Activated T-helper 9 cell treated with anti-CD3 and anti-CD28 coated beads, Interleukin-2, amount 50 U/mL, for 16 hours (primary cell): ENCODE measurements around the gene EPB42.
"Not testable (repeated sequence)": the region's sequence is repeated elsewhere in the genome, so short reads cannot be mapped to it uniquely, and the experiment has no call there.

Source experiments
- DNase-seq: peaks from one replicate; pipeline ENCODE4 v3.0.0-alpha.2; 2020; ENCODE audit warnings: low read depth

The EPB42 gene

GRCh38 chr15:43241100-43241499 is 20.3 kb upstream of the EPB42 start:
- DNase-seq = no peak

- no peak for DNase-seq
Observed at GRCh38 chr15:43239732-43240491, 19.1 kb upstream of the EPB42 start.

- no peak for DNase-seq
Observed at GRCh38 chr15:43238671-43239131, 17.9 kb upstream of the EPB42 start.

- no peak for DNase-seq
Observed at GRCh38 chr15:43237842-43238470, 17.1 kb upstream of the EPB42 start.

- DNase-seq = no peak
Observed at GRCh38 chr15:43235536-43235935, 14.7 kb upstream of the EPB42 start.

- DNase-seq = no peak
Observed at GRCh38 chr15:43232289-43232874, 11.6 kb upstream of the EPB42 start.

GRCh38 chr15:43230640-43231115 is 9.9 kb upstream of the EPB42 start:
- no peak for DNase-seq

- no peak for DNase-seq
Observed at GRCh38 chr15:43229977-43230376, 9.2 kb upstream of the EPB42 start.

GRCh38 chr15:43226436-43227305 is 5.9 kb upstream of the EPB42 start:
- no peak for DNase-seq

GRCh38 chr15:43225950-43226255 is 5.1 kb upstream of the EPB42 start:
- DNase-seq = not testable (repeated sequence)

- no peak for DNase-seq
Observed at GRCh38 chr15:43225201-43225949, 4.6 kb upstream of the EPB42 start.

GRCh38 chr15:43221422-43221821 is 604 bp upstream of the EPB42 start:
- no peak for DNase-seq

- DNase-seq = no peak
Observed at GRCh38 chr15:43219929-43220928, 589 bp downstream of the EPB42 start.

- DNase-seq = no peak
Observed at GRCh38 chr15:43218908-43219706, 1.7 kb downstream of the EPB42 start.

- DNase-seq = no peak
Observed at GRCh38 chr15:43215961-43216360, 4.9 kb downstream of the EPB42 start.

- DNase-seq = no peak
Observed at GRCh38 chr15:43214592-43215295, 6.1 kb downstream of the EPB42 start.

- DNase-seq = no peak
Observed at GRCh38 chr15:43214169-43214568, 6.6 kb downstream of the EPB42 start.

- DNase-seq = no peak
Observed at GRCh38 chr15:43213466-43213865, 7.4 kb downstream of the EPB42 start.

- no peak for DNase-seq
Observed at GRCh38 chr15:43212951-43213350, 7.9 kb downstream of the EPB42 start.
